Umbilical cord (tissue), 2 donors: ENCODE measurements around the gene CMTM8. TPM values are rescaled to one million over a fixed set of nuclear protein-coding genes. Genes with fewer than 3 reads are reported as not detected.
"Not testable (repeated sequence)": the region's sequence is repeated elsewhere in the genome, so short reads cannot be mapped to it uniquely, and the experiment has no call there.

Source experiments
- DNase-seq: peaks from one replicate; pipeline ENCODE4 v3.0.0-alpha.2; 2015; ENCODE audit warnings: low spot score
- total RNA-seq: library from RNA; depleted of rRNA; stranded (reverse); fragments of >200 nt; gene quantifications from one replicate; pipeline ENCODE4 v1.2.3, GENCODE V29; 2014; ENCODE audit warnings: low replicate concordance; ENCODE audit not compliant: insufficient read depth

CMTM8 gene
- total RNA-seq, 1 donor from 2014 or later = not detected

- not testable (repeated sequence) for DNase-seq
Measured at GRCh38 chr3:32228743-32229142, 9.7 kb upstream of the CMTM8 start.

- peak; percentile 10 for DNase-seq
Measured at GRCh38 chr3:32229565-32229964, 8.9 kb upstream of the CMTM8 start.

DNA sequence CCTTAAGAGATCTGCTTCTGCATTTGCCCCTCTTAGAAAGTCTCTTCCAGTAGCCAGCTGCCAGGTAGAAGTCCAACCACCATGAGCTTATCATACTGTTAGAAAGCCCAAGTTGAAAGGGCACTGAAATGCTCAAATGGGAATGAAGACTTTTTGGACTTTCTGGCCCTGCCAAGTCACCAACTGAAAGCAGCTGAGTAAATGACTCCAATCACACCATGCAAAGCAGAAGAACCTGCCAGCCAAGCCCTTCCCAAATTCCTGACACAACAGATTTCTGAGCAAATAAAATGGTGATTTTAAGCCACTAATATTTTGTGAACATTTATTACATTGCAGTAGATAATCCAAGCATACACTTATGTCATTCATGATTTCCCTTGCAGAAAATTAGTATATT is 2.1 kb upstream of the CMTM8 start:
- DNase-seq = no peak

GRCh38 chr3:32237670-32238452 is 619 bp upstream of the CMTM8 start:
- peak; percentile 2 for DNase-seq

DNA sequence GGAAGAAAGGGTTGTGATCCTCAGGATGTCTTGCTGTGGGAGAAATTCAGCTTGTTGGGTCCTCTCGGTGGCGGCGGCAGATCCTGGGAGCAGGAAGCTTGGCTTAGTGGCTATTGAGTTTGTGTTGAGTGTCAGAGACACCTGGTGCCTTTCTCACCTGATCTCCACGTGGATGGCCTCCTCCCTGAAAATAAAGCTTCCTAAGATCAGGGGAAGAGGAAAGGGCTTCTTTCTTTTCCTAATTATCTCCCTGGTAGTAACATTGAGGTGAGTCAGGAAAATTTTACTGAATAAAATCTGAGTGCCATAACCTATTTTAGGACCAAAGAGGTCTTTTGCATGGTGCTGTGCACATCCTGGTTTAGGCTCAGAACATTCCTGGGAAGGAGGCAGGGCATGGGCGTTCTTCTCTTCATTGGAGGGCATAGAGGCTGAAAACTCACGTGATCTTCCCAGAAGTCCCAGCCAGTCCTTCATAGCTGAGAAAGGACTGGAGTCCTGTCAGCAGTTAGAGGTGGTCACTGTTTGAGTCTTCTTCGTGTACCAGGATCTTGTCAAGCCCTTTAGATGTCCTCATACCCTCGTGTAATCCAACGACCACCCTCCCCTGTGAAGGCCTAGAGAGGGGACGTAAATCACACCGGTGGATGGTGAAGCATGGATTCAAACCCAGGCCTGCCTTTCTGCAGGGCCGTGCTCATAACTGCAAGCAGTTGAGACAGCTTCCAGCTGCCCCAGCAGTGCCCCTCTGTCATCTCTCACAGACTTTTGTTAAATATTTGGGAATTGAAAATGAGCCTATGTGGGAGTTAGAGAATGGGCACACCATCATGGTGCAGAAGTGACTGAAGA is 1.1 kb downstream of the CMTM8 start:
- peak; percentile 12 for DNase-seq

DNA sequence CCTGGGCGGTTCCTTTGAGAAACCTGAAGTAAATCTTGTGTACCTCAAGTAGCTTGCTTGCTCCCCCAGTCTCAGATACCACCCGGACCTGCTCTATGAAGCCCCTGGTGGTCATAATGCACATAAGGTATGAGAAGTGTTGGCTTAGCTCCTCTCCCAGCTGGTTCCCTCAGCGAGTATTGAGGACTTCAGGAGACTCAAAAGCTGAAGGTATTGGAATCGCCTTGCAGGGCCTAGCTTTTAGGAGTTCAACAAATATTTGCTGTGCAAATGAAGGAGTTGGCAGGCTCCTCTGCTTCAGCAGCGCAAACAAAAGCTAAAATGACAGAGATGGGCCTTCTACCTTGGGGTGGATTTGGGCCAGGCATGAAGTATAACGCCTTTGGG is 1.7 kb downstream of the CMTM8 start:
- DNase-seq = peak; percentile 18

GRCh38 chr3:32241100-32241499 is 2.6 kb downstream of the CMTM8 start:
- DNase-seq = no peak

GRCh38 chr3:32243519-32243918 is 5.0 kb downstream of the CMTM8 start:
- DNase-seq = no peak

DNA sequence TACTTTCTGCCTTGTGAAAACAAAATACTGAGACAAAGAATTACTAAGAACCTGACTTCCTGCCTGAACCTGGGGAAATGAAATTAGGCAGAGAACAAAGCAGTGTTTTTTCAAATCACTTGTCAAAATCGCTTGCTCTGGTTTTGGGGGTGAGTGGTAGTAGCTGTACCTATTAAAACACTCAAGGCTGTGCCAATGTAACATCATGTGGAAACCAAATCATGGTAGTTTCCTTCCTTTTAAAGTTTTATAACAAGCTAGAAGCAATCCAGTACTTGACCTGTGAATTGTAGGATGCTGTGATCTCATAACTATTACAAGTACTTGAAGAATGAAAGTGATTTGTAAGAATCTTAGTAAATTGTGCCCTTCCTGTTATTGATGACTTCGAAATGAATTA is 6.7 kb downstream of the CMTM8 start:
- no peak for DNase-seq

- DNase-seq = no peak
Measured at GRCh38 chr3:32246079-32246675, 7.7 kb downstream of the CMTM8 start.

- no peak for DNase-seq
Measured at GRCh38 chr3:32249184-32249782, 10.8 kb downstream of the CMTM8 start.

- no peak for DNase-seq
Measured at GRCh38 chr3:32254268-32254667, 15.8 kb downstream of the CMTM8 start.

- DNase-seq = no peak
Measured at GRCh38 chr3:32255345-32255744, 16.9 kb downstream of the CMTM8 start.

GRCh38 chr3:32256206-32256605 is 17.7 kb downstream of the CMTM8 start:
- DNase-seq = no peak

- DNase-seq = no peak
Measured at GRCh38 chr3:32257042-32257441, 18.6 kb downstream of the CMTM8 start.

GRCh38 chr3:32257641-32258438 is 19.4 kb downstream of the CMTM8 start:
- no peak for DNase-seq

DNA sequence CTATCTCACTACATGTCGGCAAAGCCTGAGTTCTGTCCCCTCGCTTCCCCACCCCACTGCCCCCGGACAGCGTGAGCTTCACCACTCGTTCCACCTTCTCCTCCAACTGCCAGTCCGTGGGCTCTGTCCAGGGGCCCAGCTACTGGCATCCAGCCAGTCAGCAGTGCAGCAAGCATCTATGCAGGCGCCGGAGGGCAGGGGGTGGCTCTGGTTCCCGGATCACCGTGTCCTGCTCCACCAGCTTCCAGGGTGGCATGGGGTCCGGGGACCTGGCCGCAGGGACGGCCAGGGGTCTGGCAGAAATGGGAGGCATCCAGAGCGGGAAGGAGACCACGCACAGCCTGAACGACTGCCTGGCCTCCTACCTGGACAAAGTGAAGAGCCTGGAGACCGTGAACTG is 20.4 kb downstream of the CMTM8 start:
- no peak for DNase-seq

GRCh38 chr3:32261545-32261944 is 23.1 kb downstream of the CMTM8 start:
- no peak for DNase-seq

GRCh38 chr3:32262201-32262600 is 23.7 kb downstream of the CMTM8 start:
- no peak for DNase-seq

DNA sequence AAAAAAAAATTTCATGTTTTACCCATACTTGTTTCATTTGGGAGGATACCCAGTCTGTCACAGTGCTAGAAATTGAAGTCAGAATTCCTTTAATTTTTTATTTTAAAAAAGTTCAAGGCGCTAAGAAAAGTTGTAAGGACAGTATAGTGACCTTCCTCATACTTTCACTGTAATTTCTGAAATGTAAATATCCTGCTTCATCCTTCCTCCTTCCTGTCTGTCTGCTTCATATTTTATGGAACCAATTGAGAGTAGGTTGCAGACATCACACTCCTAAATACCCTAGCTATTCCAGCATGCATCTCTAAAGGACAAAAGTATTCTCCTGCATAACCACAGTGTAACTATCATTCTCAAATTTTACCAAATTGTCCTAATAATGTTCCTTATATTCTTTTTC is 35.8 kb downstream of the CMTM8 start:
- DNase-seq = no peak

DNA sequence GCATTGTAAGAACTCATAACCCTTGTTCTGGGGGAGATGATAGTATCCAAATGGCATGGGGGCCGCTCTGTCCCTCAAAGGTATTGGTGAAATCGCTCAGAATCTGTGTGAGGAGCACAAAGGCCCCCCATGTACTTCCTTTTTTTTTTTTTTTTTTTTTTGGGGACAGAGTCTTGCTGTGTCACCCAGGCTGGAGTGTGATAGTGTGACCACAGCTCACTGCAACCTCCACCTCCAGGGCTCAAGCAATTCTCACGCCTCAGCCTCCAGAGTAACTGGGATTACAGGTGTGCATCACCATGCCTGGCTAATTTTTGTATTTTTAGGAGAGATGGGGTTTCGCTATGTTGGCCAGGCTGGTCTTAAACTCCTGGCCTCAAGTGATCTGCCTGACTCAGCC is 37.0 kb downstream of the CMTM8 start:
- DNase-seq = no peak
